HS-27A (cell line): ENCODE data around the gene CLDN7.

ENCODE experiments used
- DNase-seq: peaks from one replicate; pipeline ENCODE4 v3.0.0-alpha.2; 2012; ENCODE audit warnings: low read depth, missing footprints

CLDN7 gene

GRCh38 chr17:7219229-7219811 lies 43.0 kb downstream of the CLDN7 start:
- DNase-seq: no peak

DNA sequence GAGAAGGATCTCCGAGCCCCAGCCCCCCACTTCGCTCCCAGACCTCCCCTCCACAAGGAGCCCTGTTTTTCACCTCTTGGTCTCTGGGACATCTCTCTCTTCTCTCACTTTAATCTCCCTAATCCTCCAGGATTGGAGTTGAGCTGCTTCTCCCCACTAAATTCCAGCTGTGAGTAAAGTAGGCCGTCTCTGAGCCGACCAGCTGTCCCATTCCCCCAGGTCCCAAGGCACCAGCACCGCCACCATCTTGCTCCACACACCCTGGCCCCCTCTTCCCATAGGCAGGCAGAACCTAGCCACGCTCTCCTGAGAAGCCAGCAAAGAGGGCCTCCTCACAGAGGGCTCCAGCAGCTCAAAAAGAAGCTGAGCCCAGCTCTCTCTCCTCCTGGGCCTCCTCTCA lies 43.5 kb downstream of the CLDN7 start:
- DNase-seq: no peak

GRCh38 chr17:7218166-7218565 lies 44.1 kb downstream of the CLDN7 start:
- no peak for DNase-seq

DNA sequence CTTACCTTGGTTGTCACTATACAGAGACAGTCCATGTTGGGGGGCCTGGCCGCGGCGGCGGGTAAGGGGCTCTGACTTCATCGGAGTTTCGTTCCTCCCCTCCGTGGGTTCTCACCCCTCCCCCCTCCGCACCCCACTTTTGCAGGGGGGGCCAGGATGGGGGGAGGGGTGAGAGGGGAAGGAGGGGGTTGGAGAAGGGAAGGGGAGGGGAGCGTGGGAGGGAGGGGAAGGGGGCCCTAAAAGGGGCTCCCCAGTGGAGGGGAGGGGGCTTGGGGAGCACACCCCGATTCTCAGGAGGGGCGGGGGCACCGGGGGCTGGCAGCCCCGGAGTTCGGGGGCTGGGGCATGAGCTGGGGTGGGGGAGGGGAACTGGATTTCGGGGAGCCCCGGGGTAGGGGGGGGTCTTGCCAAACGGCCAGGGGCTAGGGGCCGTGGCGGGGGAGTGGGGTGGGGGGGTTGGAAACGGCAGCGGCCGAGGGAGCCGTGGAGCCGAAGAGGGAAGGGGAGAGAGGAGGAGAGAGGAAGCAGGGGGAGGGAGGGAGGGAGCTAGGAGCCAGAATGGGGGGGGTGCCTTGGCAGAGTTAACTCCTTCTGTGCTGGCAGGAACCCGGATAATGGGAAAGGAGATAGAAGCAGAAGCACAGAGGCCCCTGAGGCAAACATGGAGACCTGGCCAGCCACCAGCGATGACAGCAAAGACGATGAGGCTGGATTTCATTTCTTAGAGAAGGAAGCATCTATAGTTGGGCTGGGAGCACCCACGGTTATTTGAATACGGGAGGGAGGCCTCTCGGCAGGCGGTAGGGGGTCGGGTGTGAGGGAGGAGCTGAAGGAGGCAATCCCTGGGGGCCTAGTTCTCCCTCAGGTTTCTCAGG lies 44.9 kb downstream of the CLDN7 start:
- DNase-seq: no peak

DNA sequence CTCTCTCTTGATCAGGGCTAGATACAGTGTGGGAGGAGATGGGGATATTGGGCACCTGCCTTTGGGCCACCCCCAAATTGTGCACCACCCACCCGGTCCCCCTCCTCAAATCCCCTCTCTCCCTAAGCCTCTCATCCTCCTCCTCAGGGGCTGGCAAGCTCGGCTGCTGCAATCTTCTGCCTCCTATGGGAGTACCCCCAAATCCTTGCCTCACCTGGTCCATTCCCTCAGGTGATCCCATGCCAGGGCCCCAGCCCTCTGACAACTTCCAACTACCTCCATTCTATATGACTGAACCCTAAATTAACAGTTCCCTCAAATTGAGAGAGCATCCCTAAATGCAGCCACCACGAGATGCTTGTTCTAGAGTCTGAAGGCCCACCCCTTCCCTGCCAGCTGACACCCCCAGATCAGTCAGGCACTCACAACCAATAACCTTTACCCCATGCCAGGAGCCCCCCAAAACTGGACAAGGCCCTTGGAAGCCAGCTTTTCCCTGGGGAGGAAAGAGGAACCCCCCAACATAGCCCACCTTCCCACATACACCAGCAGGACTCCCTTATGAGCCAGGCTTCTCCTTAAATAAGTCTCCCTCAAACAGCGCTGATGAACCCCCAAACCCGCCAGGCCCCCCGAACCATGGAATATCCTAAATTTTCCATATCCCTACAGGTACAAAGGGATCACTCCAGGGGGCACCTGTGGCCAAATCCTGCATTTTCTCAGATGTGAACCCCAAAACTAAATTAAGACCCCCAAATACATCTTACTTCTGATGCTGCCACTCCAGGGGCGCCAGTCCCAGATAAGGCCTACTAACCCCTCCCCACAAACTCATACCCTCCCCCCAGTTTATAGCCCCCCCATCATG lies 45.8 kb downstream of the CLDN7 start:
- DNase-seq: no peak

DNA sequence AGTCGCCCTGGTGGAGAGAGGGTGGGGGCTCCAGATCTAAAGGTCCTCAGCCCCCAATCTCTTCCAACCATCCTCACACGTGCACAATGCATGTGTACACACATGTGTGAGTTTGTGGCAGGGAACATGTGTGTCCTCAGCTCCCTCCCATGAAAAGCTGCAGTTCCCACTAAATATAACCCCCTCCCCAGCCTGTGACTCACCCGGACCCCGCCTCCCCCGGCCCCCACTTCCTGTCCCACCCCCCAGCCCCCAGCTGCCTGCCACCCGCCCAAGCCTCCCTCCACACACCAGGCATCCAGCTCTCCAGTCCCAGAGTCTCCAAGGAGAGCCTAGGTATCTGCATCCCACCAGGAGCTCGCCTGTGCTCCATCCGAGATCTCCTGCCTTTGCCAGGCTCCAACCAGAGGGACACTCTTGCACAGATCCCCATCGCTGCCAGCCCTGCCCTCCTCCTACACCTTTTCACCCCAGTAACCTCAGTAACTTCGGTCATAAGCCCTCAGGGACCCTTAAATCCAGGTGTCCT lies 46.6 kb downstream of the CLDN7 start:
- DNase-seq: no peak

DNA sequence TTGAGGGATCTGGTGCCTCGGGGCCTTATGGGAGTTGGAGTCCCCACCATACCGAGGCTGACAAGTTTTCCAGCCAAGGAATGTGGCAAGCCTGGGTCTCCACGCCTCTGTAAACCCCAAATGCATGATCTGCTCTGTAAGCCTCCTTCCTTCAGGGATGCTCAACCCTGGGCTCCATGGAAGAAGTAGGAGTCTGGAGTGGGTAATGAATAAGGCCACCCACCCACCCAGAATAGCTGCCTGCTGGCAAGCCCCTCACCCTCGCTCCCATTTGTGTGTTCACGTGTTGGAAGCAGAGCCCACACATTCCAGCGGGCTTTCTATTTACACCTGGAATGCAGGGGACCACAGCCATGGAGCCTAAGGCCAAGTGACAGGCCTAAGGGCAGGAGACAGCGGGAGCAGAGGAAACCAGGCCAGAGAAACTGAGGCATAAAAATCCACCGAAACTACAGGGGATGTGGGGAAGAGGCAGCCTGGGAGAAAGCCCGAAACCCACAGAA lies 47.1 kb downstream of the CLDN7 start:
- DNase-seq: no peak

GRCh38 chr17:7214300-7215135 lies 47.8 kb downstream of the CLDN7 start:
- DNase-seq: no peak

GRCh38 chr17:7213895-7214299 lies 48.4 kb downstream of the CLDN7 start:
- no peak for DNase-seq

DNA sequence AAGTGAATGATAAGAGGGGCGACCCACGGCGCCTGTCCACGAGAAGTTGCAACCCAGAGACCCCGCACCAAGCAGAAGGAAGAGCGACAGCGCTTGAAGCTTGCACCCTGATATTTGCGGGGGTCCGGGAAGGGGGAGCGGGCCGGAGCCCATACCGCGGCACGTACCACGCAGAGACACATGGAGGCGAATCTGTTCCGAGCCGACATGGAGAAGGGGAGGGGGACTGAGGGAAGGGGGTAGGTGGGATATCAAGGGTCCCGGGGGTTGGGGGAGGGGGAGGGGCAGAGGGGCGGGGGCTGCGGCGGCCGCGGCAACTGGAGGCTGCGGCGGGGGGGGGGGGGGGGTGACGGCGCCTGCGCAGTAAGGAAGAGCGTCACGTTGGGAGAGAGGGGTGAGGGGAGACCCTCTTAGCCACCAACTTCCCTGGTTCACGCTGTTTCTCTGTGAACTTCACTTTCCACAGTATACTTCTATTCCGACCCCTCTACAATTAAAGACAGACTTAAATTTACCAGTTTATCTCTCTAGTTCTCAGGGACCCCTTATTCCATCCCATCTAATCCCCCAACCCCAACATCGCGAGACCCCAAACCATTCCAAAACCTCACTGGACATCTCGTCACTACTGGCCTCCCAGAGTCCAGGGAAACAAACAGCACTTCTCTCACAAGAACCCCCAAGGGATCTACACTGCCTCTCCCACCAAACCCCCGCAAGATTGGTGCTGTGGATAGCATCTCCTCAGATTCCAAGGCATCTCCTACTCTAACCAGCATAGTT lies 50.6 kb downstream of the CLDN7 start:
- DNase-seq: no peak
